Adipose tissue (tissue), 3 donors: Measurements from ENCODE around the gene PCDHGB4. TPM values are rescaled to one million over a fixed set of nuclear protein-coding genes. Genes with fewer than 3 reads are reported as not detected.
"Not testable (repeated sequence)": the region's sequence is repeated elsewhere in the genome, so short reads cannot be mapped to it uniquely, and the experiment has no call there.

ENCODE experiments used
- H3K27ac ChIP-seq: one replicate; pipeline ENCODE4 v1.5.1; 2013; ENCODE audit warnings: low read depth, low read length
- WGBS, 3 donors: extraction: QIAGEN DNeasy Blood & Tissue Kit; methylation state at CpG; one replicate each; pipeline ENCODE4 v1.1.7; 2013; 5-methylcytosine and 5-hydroxymethylcytosine counted together
- polyA plus RNA-seq, 3 donors: library from polyadenylated mRNA; stranded (reverse); fragments of 200-250 nt; gene quantifications; one replicate each; pipeline ENCODE4 v1.2.3, GENCODE V29; 2013
- donor health status: healthy with polysubstance abuse.
- donor health status: Bipolar disorder and iron deficiency.
- donor health status: healthy.

Gene PCDHGB4
- polyA plus RNA-seq, result 1 to 10 TPM in 1 of 3 donors, under 1 TPM in 2; 0.34 to 1.2 (median 0.60) TPM

DNA sequence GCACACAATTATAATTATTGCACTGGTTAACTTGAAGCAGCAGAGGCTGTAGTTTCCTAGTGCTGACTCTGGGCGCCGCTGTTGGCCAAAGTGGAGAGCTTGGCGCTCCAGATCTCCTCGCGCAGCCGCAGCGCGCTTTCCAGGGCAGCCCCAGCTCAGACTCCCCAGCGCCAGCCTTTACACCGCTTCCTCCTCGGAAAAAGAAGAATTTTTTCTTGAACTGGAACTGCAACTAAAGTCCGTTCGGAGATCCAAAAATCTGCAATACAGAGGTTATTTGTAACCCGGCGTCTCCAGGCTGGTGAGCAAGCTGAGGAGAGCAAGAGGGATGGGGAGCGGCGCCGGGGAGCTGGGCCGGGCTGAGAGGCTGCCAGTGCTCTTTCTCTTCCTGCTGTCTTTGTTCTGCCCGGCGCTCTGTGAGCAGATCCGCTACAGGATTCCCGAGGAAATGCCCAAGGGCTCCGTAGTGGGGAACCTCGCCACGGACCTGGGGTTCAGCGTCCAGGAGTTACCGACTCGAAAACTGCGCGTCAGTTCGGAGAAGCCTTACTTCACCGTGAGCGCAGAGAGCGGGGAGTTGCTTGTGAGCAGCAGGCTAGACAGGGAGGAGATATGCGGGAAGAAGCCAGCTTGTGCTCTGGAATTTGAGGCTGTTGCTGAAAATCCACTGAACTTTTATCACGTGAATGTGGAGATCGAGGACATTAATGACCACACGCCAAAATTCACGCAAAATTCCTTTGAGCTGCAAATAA lies at the start of gene PCDHGB4:
TSS of gene PCDHGB4 (plus strand) at position 142 of the 755 bp plus-strand sequence. CDS start at position 329, 187 bp downstream.
- 6 to 13% (median 11%) methylated on average over 17 to 21 of the region's 40 CpGs for WGBS, 3 donors
- H3K27ac ChIP-seq, result not testable (repeated sequence)

DNA sequence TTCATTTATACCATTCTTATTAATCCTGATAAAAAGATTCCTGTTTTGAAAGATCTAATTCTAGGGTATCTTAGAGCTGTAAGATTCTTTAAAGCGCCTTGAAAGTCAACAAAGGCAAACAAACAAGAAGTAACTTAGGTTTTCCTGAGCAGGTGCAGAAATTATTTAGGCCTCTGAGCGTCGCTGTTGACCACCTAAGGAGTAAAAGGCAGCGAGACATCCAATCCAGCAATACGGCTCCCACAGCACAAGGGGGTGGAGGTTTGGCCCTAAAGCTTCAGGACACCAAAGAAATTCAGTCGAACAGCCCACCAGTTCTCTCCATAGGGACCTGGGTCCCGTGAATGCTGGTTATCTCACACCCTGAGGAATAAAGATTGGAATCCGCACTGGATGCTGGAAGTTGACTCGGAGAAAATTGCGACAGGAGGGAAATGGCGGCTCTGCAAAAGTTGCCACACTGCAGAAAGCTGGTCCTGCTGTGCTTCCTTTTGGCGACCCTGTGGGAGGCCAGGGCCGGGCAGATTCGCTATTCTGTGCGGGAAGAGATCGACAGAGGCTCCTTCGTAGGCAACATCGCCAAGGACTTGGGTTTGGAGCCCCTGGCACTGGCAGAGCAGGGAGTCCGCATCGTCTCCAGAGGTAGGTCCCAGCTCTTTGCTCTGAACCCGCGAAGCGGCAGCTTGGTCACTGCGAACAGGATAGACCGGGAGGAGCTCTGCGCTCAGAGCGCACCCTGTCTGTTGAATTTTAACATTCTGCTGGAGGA lies 48.8 kb upstream of the PCDHGB4 start, which contains the start of gene PCDHGA2:
TSS of gene PCDHGA2 (plus strand) at position 223 of the 769 bp plus-strand sequence.
- WGBS, 3 donors, result 8 to 11% (median 10%) methylated on average over 27 of the region's 27 CpGs

DNA sequence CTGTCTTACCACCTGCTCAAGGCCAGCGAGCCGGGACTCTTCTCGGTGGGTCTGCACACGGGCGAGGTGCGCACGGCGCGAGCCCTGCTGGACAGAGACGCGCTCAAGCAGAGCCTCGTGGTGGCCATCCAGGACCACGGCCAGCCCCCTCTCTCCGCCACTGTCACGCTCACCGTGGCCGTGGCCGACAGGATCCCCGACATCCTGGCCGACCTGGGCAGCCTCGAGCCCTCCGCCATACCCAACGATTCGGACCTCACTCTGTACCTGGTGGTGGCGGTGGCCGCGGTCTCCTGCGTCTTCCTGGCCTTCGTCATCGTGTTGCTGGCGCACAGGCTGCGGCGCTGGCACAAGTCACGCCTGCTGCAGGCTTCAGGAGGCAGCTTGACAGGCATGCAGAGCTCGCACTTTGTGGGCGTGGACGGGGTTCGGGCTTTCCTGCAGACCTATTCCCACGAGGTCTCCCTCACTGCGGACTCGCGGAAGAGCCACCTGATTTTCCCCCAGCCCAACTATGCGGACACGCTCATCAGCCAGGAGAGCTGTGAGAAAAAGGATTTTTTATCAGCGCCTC lies 46.6 kb upstream of the PCDHGB4 start:
- not testable (repeated sequence) for H3K27ac ChIP-seq
- 52 to 67% (median 60%) methylated on average over 26 to 45 of the region's 45 CpGs for WGBS, 3 donors

More for the DNA sequence above, 48.8 kb upstream of the PCDHGB4 start, which contains the start of gene PCDHGA2:
- H3K27ac ChIP-seq, result no peak within 1 kb of the TSS

DNA sequence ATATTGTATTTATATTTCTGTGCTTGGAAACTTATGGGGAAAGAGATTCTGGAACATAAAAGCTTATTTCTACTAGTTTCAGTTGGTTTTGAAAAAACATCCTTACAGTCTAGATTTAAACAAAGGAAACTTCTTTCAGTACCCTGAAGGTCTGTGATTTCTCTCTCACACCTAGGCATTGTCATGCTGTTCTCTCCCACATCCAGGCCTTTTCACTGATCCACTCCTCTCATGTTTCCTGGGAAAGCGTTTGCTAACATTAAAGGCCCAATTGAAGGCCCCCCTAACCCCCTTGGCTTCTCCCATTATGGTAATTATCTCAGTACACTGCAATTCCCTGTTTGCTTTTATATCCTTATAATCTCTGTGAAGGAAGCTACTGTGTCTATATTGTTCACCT lies 44.7 kb upstream of the PCDHGB4 start:
- 12 to 31% (median 14%) methylated on average over 1 of the region's 1 CpG for WGBS, 3 donors

DNA sequence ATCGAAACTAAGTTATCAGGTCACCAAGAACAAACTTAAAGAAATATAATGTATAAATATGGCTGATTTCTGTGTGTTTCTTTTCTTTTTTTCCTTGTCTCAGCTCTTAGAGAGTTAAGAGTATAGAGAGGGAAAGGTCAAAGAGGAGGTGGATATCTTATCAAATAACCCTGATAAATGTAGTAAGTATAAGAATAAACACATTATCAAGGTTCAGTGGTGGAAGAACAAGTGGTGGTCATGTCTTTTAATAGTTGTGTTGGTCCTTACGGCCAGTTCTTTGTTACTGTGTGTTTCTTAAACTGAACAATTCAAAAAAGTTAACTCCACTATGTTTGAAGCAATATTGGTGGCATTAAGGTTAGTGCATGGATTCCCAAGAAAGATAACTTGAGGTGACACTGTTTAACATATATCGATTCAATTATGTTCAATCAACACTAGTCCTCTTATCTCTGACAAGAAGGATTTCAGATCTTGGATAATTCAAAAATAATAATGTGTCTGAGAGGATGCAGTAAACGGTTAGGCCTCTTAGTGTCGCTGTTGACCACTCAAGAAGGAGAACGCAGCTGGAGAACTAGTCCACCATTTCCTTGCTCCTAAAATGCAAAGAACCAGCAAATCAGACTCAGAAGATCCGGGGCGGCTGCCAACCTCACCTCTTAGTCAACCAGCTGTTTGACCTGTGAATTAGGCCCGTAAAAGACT lies 44.1 kb upstream of the PCDHGB4 start, which contains the start of gene PCDHGA3:
TSS of gene PCDHGA3 (plus strand) at position 588 of the 711 bp plus-strand sequence. CDS start 205 bp downstream, outside the sequence.
- WGBS, 3 donors, result 22 to 25% (median 23%) methylated on average over 9 of the region's 9 CpGs
- no peak within 1 kb of the TSS for H3K27ac ChIP-seq

More for the DNA sequence above, 44.7 kb upstream of the PCDHGB4 start:
- H3K27ac ChIP-seq, result no peak overlapping the region

DNA sequence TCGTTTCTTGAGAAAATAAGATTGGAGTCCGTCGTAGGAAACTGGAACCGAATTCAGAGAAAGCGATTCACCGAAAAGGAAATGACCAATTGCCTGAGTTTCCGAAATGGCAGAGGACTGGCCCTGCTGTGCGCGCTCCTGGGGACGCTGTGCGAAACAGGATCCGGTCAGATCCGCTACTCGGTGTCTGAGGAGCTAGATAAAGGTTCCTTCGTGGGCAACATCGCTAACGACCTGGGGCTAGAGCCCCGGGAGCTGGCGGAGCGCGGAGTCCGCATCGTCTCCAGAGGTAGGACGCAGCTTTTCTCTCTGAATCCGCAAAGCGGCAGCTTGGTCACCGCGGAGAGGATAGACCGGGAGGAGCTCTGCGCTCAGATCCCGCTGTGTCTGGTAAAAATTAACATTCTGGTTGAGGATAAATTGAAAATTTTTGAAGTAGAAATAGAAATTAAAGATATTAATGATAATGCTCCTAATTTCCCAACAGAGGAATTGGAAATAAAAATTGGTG lies 43.5 kb upstream of the PCDHGB4 start:
- 21 to 24% (median 22%) methylated on average over 31 of the region's 31 CpGs for WGBS, 3 donors

DNA sequence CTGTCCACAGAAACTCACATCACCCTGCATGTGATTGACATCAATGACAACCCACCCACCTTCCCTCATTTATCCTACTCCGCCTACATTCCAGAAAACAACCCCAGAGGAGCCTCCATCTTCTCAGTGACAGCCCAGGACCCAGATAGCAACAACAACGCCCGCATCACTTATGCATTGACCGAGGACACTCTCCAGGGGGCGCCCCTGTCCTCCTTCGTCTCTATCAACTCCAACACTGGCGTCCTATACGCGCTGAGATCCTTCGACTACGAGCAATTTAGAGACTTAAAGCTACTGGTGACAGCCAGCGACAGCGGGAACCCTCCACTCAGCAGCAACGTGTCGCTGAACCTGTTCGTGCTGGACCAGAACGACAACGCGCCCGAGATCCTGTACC lies 42.2 kb upstream of the PCDHGB4 start:
- H3K27ac ChIP-seq, result no peak overlapping the region
- 29 to 38% (median 32%) methylated on average over 20 of the region's 20 CpGs for WGBS, 3 donors

More for the DNA sequence above, 43.5 kb upstream of the PCDHGB4 start:
- no peak overlapping the region for H3K27ac ChIP-seq

DNA sequence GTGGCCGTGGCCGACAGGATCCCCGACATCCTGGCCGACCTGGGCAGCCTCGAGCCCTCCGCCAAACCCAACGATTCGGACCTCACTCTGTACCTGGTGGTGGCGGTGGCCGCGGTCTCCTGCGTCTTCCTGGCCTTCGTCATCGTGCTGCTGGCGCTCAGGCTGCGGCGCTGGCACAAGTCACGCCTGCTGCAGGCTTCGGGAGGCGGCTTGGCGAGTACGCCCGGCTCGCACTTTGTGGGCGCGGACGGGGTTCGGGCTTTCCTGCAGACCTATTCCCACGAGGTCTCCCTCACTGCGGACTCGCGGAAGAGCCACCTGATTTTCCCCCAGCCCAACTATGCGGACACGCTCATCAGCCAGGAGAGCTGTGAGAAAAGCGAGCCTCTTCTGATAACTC lies 41.5 kb upstream of the PCDHGB4 start:
- WGBS, 3 donors, result 37 to 42% (median 39%) methylated on average over 20 to 24 of the region's 35 CpGs
- H3K27ac ChIP-seq, result not testable (repeated sequence)

DNA sequence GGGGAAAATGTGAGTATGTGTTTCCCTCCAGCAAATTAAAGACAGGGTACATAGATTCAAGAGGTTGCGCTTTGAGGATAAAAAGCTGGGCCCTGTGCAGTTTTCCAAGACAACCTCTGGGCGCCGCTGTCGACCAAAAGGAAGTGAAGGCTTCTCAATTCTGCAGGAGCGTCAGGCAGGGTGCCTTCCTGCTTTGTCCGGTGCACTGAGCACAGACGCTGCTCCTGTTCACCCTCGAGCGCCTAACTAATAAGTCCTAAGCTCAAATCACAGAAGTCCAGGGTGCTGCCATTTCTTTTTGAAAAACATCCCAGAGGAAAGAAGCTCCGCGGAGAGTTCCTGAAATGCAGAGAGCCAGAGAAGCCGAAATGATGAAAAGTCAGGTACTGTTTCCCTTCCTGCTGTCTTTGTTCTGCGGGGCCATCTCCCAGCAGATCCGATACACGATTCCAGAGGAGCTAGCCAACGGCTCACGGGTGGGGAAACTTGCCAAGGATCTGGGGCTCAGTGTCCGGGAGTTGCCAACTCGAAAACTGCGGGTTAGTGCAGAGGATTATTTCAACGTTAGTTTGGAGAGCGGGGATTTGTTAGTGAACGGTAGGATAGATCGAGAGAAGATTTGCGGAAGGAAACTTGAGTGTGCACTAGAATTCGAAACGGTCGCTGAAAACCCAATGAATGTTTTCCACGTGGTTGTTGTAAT lies 37.4 kb upstream of the PCDHGB4 start, which contains the start of gene PCDHGB1:
TSS of gene PCDHGB1 (plus strand) at position 183 of the 703 bp plus-strand sequence. CDS start at position 345, 162 bp downstream.
- no peak within 1 kb of the TSS for H3K27ac ChIP-seq
- 19 to 25% (median 23%) methylated on average over 29 of the region's 29 CpGs for WGBS, 3 donors

DNA sequence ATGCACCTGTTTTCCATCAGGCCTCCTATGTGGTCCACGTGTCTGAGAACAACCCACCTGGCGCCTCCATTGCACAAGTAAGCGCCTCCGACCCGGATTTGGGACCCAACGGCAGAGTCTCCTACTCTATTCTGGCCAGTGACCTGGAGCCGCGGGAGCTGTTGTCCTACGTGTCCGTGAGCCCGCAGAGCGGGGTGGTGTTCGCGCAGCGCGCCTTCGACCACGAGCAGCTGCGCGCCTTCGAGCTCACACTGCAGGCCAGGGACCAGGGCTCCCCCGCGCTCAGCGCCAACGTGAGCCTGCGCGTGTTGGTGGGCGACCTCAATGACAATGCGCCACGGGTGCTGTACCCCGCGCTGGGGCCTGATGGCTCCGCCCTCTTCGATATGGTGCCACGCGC lies 35.9 kb upstream of the PCDHGB4 start:
- H3K27ac ChIP-seq, result no peak overlapping the region
- WGBS, 3 donors, result 32 to 35% (median 34%) methylated on average over 31 to 32 of the region's 36 CpGs

DNA sequence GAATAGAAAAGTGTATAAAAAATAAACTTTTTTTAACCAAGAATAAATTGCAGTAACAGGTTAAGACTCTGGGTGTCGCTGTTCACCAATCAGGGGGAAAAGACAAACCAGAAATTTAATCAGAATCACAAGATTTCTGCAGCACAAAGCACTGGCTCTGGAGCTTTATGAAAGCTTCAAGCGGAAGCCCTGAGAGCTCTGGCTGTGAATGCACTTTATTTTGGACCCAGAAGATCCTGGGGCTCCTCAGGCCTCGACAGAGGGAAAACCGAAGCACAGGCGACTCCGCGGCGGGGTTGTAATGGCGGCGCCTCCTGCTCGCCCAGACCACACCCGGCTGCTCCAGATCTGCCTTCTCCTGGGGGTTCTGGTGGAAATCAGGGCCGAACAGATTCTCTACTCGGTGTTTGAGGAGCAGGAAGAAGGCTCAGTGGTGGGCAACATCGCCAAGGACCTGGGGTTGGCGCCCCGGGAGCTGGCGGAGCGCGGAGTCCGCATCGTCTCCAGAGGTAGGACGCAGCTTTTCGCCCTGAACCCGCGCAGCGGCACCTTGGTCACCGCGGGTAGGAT lies 32.5 kb upstream of the PCDHGB4 start, which contains the start of gene PCDHGA4:
TSS of gene PCDHGA4 (plus strand) at position 122 of the 570 bp plus-strand sequence. CDS start at position 209, 87 bp downstream.
- H3K27ac ChIP-seq, result no peak within 1 kb of the TSS
- WGBS, 3 donors, result 14 to 15% (median 15%) methylated on average over 29 of the region's 29 CpGs

DNA sequence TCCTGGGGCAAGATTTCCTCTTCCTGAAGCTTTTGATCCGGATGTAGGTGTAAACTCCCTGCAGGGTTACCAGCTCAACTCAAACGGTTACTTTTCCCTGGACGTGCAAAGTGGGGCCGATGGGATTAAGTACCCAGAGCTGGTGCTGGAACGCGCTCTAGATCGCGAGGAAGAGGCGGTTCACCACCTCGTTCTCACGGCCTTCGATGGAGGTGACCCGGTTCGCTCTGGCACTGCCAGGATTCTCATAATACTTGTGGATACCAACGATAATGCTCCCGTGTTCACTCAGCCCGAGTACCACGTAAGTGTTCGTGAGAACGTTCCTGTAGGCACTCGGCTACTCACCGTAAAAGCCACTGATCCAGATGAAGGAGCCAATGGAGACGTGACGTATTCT lies 31.9 kb upstream of the PCDHGB4 start:
- 47 to 50% (median 48%) methylated on average over 24 of the region's 24 CpGs for WGBS, 3 donors
- H3K27ac ChIP-seq, result no peak overlapping the region

DNA sequence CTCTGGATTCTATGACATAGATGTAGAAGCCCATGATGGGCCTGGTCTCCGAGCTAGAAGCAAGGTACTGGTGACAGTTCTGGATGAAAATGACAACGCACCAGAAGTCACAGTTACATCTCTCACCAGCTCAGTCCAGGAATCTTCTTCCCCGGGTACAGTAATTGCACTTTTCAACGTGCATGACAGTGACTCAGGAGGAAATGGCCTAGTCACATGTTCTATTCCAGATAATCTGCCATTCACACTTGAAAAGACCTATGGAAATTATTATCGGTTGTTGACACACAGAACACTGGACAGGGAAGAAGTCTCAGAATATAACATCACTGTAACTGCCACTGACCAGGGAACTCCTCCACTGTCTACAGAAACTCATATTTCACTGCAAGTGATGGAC lies 31.4 kb upstream of the PCDHGB4 start:
- H3K27ac ChIP-seq, result no peak overlapping the region
- WGBS, 3 donors, result 68 to 72% (median 69%) methylated on average over 5 of the region's 5 CpGs

DNA sequence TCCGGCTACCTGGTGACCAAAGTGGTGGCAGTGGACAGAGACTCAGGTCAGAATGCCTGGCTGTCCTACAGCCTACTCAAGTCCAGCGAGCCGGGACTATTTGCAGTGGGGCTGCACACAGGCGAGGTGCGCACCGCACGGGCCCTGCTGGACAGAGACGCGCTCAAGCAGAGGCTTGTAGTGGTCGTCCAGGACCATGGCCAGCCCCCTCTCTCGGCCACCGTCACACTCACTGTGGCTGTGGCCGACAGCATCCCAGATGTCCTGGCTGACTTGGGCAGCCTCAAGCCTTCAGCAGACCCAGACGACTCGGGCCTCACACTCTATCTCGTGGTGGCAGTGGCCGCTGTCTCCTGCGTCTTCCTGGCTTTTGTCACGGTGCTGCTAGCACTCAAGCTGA lies 30.5 kb upstream of the PCDHGB4 start:
- WGBS, 3 donors, result 40 to 48% (median 43%) methylated on average over 19 of the region's 19 CpGs
- no peak overlapping the region for H3K27ac ChIP-seq

DNA sequence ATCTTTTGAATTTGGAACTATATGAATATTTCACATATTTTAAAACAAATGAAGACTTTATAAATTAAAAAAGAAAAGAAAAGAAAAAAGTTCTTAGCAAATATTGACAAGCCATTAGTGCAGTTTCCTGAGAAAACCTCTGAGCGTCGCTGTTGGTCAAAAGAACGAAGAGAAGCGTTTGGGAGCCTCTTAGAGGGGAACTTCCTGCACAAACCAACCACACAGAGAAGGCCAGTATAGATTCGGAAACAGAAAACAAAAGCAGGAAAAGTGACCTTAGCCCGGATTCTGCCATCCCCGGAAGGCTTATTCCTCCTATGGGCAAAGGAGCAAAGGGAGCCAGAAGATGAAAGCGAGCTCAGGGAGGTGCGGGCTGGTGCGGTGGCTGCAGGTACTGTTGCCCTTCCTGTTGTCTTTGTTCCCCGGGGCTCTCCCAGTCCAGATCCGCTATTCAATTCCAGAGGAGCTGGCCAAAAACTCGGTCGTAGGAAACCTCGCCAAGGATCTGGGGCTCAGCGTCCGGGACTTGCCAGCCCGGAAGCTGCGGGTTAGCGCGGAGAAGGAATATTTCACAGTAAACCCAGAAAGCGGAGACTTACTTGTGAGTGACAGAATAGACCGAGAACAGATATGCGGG lies 27.6 kb upstream of the PCDHGB4 start, which contains the start of gene PCDHGB2:
TSS of gene PCDHGB2 (plus strand) at position 205 of the 637 bp plus-strand sequence. CDS start at position 347, 142 bp downstream.
- H3K27ac ChIP-seq, result no peak within 1 kb of the TSS
- WGBS, 3 donors, result 13 to 19% (median 17%) methylated on average over 24 of the region's 24 CpGs

DNA sequence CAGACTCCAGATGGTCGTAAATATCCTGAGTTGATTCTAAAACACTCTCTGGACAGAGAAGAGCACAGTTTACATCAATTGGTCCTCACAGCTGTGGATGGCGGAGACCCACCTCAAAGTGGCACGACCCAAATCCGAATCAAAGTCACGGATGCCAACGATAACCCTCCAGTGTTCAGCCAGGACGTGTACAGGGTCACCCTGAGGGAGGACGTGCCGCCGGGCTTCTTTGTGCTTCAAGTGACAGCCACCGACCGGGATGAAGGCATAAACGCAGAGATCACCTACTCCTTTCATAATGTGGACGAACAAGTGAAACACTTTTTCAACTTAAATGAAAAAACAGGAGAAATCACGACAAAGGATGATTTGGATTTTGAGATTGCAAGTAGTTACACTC lies 26.8 kb upstream of the PCDHGB4 start:
- 29 to 39% (median 33%) methylated on average over 15 of the region's 15 CpGs for WGBS, 3 donors
- no peak overlapping the region for H3K27ac ChIP-seq
